ENCODE results near the gene OR1F1.
"Not testable (repeated sequence)": the region's sequence is repeated elsewhere in the genome, so short reads cannot be mapped to it uniquely, and the experiment has no call there.

The OR1F1 gene

GRCh38 chr16:3187798-3188674, at the start of gene OR1F1:
Gene OR1F1 (plus strand): TSS chr16:3188204.
- no peak for DNase-seq

GRCh38 chr16:3138342-3138741, 49.7 kb upstream of the OR1F1 start:
- DNase-seq: no peak

GRCh38 chr16:3138823-3139426, 49.1 kb upstream of the OR1F1 start:
- DNase-seq: no peak

- DNase-seq: not testable (repeated sequence)
Measured at GRCh38 chr16:3139561-3139960, 48.4 kb upstream of the OR1F1 start.

- no peak for DNase-seq
Measured at GRCh38 chr16:3140603-3141427, 47.2 kb upstream of the OR1F1 start.

- DNase-seq: no peak
Measured at GRCh38 chr16:3141781-3142311, 46.2 kb upstream of the OR1F1 start.

GRCh38 chr16:3142327-3142726, 45.7 kb upstream of the OR1F1 start:
- DNase-seq: no peak

- DNase-seq: no peak
Measured at GRCh38 chr16:3142770-3143169, 45.2 kb upstream of the OR1F1 start.

GRCh38 chr16:3143189-3143588, 44.8 kb upstream of the OR1F1 start:
- DNase-seq: no peak

- DNase-seq: no peak
Measured at GRCh38 chr16:3143598-3144320, 44.2 kb upstream of the OR1F1 start.

GRCh38 chr16:3144321-3144983, 43.6 kb upstream of the OR1F1 start:
- DNase-seq: no peak

- DNase-seq: no peak
Measured at GRCh38 chr16:3145151-3145550, 42.9 kb upstream of the OR1F1 start.

GRCh38 chr16:3145660-3146059, 42.3 kb upstream of the OR1F1 start:
- no peak for DNase-seq

- DNase-seq: no peak
Measured at GRCh38 chr16:3147046-3147756, 40.8 kb upstream of the OR1F1 start.

- DNase-seq: no peak
Measured at GRCh38 chr16:3147757-3148104, 40.3 kb upstream of the OR1F1 start.

- no peak for DNase-seq
Measured at GRCh38 chr16:3148256-3149192, 39.5 kb upstream of the OR1F1 start.

GRCh38 chr16:3149193-3149530, 38.8 kb upstream of the OR1F1 start:
- DNase-seq: no peak

- no peak for DNase-seq
Measured at GRCh38 chr16:3149630-3150345, 38.2 kb upstream of the OR1F1 start.

- peak; percentile 90 for DNase-seq
Measured at GRCh38 chr16:3150346-3151218, 37.4 kb upstream of the OR1F1 start.

All from NCI-H1417 treated with DMSO at 0.1 percent for 48 hours (cell line).